Left hindlimb (tissue), 1 donor: ENCODE measurements around the gene CNOT6L.
"Not testable (repeated sequence)": the region's sequence is repeated elsewhere in the genome, so short reads cannot be mapped to it uniquely, and the experiment has no call there.

Source experiments
- DNase-seq: peaks from one replicate; pipeline ENCODE4 v3.0.0-alpha.2; 2018

The CNOT6L gene

GRCh38 chr4:77819843-77820648 is 878 bp upstream of the CNOT6L start:
- DNase-seq = peak; percentile 93

DNA sequence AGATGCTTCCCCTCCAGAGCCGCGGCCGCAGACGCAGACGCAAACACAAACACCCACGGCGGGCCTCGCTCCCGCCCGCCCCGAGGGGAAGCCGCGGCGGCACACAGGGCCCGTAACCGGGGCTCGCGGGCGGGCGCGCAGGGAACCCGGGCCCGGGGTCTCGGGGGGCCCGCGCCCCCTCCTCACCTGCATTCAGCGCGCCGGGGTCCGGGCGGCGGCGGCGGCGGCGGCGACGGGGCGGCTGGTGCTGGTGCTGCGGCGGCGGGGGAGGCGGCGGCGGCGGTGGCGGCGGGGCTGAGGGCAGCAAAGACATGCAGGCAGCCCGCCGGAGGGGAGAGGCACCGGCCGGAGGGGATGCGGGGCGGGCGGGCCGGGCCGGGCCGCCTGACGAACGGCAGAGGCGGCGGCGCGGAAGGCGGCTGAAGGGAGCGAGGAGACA is 255 bp upstream of the CNOT6L start:
- peak; percentile 55 for DNase-seq

GRCh38 chr4:77818073-77818601 is 1.0 kb downstream of the CNOT6L start:
- peak; percentile 80 for DNase-seq

GRCh38 chr4:77817304-77818072 is 1.7 kb downstream of the CNOT6L start:
- no peak for DNase-seq

DNA sequence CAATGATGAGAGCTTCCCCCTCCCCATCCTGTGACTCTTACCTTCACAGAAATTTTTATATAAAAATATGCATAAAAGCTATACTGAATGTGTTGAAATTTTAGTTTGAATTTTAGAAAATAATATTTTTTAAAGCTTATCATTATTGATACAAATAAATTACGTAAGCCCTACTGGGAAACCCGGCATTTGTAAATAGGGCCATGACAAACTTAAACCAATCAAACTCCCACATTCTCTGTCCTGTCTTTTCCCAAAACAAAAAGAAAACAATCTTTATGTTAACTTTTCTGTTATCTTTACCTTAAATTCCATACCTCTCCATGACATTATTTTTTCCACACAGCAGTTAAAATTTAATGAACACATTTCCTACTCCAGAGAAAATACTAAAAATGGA is 2.6 kb downstream of the CNOT6L start:
- no peak for DNase-seq

- DNase-seq = no peak
These were observed 3.5 kb downstream of the CNOT6L start for GRCh38 chr4:77815636-77816035.

- DNase-seq = no peak
These were observed 13.3 kb downstream of the CNOT6L start for GRCh38 chr4:77805840-77806239.

DNA sequence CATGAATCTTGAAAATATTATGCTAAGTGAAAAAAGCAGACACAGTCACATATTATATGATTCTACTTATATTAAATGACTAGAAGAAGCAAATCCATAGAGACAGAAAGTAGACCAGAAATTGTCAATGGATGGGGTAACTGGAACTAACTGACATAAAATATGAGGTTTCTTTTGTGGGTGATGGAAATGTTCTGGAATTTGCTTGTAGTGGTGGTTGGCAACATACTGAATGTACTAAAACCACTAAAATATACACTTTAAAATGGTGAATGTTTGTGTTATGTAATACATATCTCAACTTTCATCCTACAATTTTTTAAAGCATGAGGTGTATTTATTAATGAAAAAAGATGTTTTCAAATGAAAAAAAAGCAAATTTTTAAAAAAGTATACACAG is 14.7 kb downstream of the CNOT6L start:
- no peak for DNase-seq

GRCh38 chr4:77802402-77802801 is 16.8 kb downstream of the CNOT6L start:
- DNase-seq = no peak

- DNase-seq = no peak
These were observed 17.9 kb downstream of the CNOT6L start for GRCh38 chr4:77801260-77801608.

GRCh38 chr4:77800483-77801259 is 18.5 kb downstream of the CNOT6L start:
- DNase-seq = no peak

GRCh38 chr4:77800077-77800476 is 19.1 kb downstream of the CNOT6L start:
- no peak for DNase-seq

- no peak for DNase-seq
These were observed 20.8 kb downstream of the CNOT6L start for GRCh38 chr4:77798385-77798784.

DNA sequence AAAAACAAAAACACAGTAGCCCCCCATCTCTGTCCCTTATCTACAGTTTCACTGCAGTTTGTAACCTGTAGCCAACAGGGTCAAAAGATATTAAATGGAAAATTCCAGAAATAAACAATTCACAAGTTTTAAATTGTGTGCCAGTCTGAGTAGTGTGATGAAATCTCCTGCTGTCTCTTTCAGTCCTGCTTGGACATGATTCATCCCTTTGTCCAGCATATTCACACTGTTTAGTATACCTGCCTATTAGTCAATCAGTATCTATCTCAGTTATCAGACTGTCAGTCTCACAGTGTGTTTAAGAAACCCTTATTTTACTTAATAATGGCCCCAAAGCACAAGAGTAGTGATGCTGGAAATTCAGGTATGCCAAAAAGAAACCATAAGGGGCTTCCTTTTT is 21.9 kb downstream of the CNOT6L start:
- DNase-seq = no peak

GRCh38 chr4:77795326-77795725 is 23.8 kb downstream of the CNOT6L start:
- no peak for DNase-seq

GRCh38 chr4:77790146-77790545 is 29.0 kb downstream of the CNOT6L start:
- DNase-seq = no peak

DNA sequence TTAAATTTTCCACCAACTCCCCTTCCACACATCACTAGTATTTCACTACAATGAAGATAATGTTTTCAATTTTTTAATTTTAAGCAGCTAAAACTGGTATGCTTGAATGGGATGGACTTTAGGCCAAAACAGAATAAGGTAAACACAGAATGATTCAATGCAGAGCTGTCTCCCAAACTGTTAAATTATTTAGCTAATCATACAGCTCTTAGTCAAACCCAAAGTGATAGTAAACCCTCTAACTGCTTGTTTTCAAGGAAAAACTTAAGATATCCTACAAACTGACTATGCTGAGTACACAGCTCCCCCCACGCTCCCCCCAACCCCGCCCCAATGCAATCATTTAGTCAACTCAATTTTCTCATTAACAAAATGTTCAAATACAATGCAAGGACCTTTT is 30.2 kb downstream of the CNOT6L start:
- DNase-seq = no peak

- DNase-seq = no peak
These were observed 31.2 kb downstream of the CNOT6L start for GRCh38 chr4:77787969-77788368.

DNA sequence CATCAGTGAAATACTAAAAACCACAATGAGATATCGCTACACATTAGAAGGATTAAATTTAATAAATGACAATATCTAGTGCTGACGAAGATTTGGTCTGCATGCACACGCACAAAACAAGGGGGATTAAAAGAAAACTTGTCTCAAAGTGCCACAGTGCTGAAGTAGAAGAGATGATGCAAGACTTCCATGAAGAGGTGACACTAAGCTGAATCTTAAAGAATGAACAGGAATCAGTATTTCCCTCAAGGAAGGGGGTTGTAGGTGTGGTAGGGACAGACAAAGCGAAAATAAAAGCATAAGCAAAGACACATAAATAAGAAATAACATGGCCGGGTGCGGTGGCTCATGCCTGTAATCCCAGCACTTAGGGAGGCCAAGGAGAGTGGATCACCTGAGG is 33.5 kb downstream of the CNOT6L start:
- DNase-seq = no peak

GRCh38 chr4:77783895-77784294 is 35.3 kb downstream of the CNOT6L start:
- no peak for DNase-seq

GRCh38 chr4:77782102-77782835 is 36.9 kb downstream of the CNOT6L start:
- no peak for DNase-seq

DNA sequence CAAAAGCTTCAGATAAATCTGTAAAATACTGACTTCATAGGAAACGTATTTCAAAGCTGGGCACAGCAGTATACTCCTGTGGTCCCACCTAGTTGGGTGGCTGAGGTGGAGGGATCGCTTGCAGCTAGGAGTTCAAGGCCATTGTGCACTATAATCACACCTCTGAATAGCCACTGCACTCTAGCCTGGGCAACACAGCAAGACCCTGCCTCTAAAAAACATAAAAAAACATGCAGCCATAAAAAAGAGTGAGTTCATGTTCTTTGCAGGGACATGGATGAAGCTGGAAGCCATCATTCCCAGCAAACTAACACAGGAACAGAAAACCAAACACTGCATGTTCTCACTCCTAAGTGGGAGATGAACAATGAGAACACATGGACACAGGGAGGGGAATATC is 38.4 kb downstream of the CNOT6L start:
- not testable (repeated sequence) for DNase-seq
